ENCODE data around the gene COMMD1. TPM values are rescaled to one million over a fixed set of nuclear protein-coding genes. Genes with fewer than 3 reads are reported as not detected.
"Not testable (repeated sequence)": the region's sequence is repeated elsewhere in the genome, so short reads cannot be mapped to it uniquely, and the experiment has no call there.

COMMD1 gene
- polyA plus RNA-seq, 3 donors, result 69.2 to 82.8 (median 77.2) TPM

GRCh38 chr2:61959381-61960293 is 54.2 kb downstream of the COMMD1 start:
- no peak for DNase-seq

DNA sequence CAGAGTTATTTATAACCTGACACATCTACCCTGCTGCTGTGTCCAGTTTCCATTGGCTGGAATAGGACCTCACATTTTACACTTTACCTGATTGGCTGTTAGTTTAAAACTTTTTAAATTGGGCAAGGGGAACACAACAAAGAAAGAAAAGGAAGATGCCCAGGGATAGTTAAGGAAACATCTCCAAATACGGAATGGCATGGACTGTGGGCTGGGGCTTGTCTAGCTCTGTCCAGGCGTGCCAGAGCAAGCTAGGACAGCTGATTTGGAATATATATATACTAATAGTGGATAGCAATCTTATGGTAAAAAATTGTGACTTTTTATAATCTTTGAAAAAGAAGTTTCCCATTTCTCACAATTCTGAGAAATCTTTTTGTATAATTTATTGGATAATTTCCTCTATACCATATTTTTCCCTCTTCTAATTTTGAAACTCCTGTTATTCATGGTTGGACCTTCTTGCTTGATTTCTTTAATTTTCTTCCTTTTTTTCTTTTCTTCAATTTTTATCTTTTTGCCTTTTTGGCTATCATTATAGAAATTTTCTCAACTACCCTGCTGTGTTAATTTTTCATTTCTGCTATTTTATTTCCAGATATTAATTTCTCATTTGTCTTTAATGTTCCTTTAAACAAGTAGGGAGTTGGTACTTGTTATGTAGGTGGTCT is 55.9 kb downstream of the COMMD1 start:
- no peak for DNase-seq

DNA sequence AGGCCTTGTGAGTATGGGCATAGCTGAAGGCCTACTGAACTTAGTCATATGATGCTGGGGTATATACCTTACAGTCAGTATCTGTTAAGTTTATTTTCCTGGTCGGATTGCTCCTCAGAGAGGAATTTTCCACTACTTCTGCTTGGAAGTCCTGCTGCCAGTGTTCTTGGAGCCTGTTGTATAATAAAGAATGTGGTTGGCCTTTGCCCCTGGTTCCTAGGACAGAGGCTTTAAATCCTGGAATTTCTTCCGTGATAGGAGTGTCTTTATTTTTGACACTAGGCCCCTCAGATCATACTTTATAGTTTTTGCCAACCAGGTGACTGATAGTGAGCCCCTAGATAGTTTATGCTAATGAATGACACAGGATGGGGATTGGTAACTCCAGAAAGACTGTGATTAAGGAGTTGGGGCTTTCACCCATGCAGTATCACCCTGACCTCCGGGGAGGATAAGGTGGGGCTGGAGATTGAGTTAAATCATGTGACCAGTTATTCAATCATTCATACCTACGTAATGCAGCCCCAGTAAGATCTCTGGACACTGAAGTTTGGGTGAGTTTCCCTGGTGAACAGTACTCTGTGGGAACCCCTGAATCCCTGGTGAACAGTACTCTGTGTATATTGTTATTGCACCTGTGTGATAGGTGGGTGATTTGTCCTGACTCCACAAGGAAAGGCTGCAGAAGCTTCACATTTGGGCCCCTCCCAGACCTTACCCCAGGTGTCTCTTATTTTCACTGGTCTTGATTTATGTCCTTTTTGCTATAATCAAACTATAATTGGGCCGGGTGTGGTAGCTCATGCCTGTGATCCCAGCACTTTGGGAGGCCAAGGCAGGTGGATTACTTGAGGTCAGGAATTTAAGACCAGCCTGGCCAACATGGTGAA is 56.9 kb downstream of the COMMD1 start:
- DNase-seq, result no peak

DNA sequence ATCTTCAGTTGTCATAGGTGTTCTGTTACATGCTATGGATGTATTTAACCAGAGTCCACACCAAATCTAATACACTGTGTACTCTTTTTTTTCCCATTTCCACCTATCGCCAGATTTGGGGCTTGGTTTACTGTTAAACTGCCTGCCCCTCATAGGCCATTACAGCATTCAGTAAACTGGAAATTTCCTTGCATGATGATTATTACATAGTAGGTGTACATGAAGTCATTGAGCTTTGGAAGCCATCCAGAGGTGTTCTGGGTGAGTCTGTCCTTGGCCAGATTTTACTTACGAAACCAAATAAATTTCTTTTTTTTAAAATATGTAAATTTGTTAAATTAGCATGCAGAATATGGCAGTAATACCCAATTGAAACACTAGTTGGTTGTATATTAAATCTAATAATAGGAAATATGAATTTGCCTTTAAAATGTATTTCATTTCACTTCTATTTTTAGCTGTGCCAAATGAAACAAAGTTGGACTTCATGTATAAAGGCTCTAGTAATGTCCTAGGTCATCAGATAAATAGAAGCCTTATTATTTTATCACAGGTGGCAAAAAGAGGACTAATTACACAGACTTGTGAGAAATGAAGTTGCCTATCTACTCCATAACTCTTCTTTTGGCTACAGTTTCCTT is 60.7 kb downstream of the COMMD1 start:
- DNase-seq, result no peak

DNA sequence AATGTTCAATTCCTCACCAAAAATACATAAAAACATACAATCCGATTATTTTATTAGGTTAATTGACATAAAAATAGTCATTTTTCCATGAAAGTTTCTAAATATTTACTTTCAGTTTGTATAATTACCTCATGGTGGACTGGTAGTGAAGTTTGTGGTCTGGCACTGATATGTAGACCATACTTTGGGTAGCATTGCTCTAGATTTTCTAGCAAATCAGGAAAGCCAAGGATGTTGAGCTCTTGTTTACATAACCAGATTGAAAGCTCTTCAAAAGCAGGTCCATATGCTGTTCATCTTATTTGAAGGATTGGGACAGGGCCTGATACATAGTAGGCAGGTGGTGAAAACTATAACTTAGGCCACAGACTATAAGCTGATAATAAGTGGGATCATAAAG is 61.8 kb downstream of the COMMD1 start:
- no peak for DNase-seq

DNA sequence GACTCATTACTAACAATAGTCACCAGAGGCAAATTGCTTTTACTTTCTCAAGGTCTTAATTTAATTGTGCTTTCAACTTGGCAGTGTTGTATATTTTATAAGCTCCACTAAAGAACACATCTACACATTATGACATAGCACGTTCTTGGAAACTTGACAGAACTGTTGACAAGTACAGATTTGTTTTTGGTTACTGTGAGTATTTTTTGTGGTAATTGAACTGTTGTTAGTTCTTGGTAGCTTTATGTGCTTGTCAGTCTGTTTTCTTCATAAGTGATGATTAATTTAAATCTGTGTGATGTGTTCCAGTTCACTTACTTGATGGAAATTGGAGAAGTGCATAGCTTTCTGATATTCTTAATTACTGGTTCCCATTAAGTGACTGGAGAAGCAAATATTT is 63.9 kb downstream of the COMMD1 start:
- DNase-seq, result no peak

DNA sequence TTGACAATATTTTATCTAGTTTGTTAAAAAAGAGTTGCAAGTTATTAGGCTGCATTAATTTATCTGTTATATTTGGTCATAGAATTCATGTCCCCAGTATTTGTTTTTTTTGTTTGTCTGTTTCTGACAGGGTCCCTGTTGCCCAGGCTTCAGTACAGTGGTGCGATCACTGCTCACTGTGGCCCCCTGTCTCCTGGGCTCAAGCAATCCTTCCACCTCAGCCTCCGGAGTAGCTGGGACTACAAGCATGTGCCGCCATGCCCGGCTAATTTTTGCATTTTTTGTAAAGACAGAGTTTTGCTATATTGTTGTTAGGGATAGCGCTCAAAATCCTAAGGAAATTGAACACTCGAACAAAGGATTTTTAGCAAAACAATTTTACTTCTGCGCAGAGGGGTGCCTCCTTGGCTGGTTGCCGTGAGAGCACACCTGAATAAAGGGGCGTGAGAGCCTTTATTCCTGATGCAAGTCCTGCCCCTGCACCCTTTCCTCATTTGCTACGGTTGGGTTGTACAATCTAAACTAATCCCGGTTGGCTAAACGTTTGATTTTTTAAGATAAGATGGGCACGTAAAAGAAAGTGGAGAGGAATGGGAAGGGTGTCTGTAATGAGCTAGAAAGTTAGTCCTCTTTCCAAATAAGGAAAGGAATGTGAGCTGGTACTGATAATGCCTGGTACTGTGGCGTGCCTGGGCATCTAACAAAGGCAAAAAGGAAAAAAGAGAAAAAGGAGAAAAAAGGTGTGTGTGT is 65.5 kb downstream of the COMMD1 start:
- no peak for DNase-seq

DNA sequence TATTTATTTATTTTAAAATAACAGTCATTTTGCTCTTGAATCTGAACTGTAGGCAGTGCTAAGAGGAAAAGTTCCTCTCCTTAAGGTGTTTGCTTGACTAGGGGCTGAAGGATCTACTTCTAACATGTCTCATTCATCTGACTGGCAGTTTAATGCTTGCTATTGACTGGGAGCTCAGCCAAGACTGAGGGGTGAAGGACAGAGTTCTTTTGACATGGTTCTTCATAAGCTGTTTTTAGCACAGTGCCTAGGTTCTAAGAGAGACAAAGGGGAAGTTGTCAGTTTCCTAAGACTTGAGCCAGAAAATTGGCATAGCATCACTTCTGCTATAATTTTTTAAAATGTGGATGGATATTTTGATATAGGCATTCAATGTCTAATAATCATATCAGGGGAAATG is 73.0 kb downstream of the COMMD1 start:
- peak; percentile 7 for DNase-seq

- no peak for DNase-seq
Measured at GRCh38 chr2:61980758-61981157, 75.3 kb downstream of the COMMD1 start.

GRCh38 chr2:61984682-61985081 is 79.2 kb downstream of the COMMD1 start:
- DNase-seq, result no peak

- DNase-seq, result no peak
Measured at GRCh38 chr2:61988462-61989366, 83.2 kb downstream of the COMMD1 start.

DNA sequence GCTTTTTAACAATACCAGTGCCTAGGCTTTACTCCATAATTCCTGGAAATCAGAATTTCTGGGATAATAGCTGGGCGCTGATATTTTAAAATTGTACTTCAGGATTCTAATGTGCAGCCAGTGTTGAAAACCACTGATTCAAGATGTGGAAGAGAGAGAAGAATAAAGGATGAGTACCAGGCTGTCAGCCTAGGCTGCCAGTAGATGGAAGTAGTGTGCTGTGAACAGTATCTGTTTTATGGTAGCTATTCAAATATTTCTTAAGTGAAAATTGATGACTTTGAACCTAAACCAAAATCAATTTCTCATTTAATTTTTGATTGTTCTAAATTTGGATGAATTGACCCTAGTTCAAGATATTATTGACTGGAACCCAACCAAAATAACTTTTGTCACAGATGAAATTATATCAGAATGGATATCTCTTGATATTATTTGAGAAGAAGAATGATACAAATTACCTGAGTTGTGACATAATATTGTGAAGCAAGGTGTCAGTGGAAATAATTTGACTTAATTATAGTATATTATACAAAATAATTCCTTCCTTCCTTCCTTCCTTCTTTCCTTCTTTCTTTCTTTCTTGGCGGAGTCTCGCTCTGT is 88.0 kb downstream of the COMMD1 start:
- no peak for DNase-seq

DNA sequence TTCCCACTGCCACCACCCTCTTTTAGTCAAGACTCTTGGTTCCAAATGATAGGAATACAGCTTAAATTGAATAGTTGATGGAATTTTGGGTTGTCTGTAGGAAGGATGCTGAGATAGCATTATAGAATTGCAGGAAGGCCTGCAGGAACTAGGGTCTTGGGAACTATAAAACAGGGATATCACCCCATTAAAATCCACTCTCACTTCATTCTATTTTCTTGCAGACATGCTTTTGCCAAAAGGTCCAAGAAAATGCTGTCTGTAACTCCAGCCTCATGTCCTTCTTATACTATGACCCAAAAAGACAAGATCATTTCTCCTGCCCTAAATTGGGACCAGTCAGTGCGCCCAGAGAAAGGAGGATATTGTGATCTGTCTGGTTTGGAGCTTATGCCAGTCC is 89.1 kb downstream of the COMMD1 start:
- no peak for DNase-seq

- DNase-seq, result no peak
Measured at GRCh38 chr2:61995065-61995464, 89.6 kb downstream of the COMMD1 start.

DNA sequence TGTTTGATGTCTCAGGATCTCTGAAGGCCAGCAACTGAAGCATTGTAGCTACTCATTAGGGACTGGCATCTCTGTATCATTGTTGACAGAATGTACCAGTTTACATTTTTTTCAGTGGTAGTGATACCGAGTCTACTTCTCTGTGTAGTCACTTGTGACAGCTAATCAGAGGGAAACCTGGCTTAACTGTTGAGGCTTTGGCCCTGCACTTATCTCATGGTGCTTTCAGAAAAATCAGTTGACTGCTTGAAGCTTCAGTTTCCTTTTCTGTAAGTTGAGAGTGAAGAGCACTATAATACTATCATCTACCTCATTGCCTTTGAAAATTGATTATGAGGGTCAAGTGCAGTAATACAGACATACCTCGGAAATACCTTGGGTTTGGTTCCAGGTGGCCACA is 90.0 kb downstream of the COMMD1 start:
- DNase-seq, result no peak

- no peak for DNase-seq
Measured at GRCh38 chr2:61998426-61998825, 93.0 kb downstream of the COMMD1 start.

GRCh38 chr2:62000538-62000937 is 95.1 kb downstream of the COMMD1 start:
- DNase-seq, result no peak

DNA sequence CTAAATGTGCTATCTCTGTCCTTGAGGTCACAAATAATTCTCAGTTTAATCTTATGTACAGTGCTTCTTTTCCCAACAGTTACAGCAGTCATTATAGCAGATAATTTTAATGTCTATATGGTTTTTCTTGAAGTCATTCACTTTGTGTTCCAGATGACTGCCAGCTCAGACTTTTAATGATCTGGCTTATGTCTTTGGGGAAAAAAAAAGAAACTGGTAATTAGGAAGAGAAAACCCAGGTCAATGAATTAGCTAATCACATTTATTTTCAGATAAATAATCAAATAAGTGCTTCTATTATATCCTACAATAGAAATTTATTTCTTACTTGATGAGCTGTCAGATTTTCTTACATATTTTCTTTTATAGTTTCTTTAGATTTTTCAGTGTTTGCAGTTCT is 96.0 kb downstream of the COMMD1 start:
- no peak for DNase-seq

- DNase-seq, result not testable (repeated sequence)
Measured at GRCh38 chr2:62004428-62004827, 99.0 kb downstream of the COMMD1 start.

DNA sequence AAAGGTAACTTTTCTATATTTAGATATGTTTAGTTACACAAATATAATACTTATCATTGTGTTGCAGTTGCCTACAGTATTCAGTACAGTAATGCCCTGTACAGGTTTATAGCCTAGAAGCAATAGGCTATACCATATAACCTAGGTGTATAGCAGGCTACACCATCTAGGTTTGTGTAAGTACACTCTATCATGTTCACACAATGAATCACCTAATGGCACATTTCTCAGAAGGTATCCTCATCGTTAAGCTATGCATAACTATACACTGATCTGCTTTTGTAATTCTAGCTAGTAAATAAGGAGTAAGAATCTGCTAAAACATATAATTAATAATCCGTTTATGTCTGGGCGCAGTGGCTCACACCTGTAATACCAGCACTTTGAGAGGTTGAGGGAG is 102.1 kb downstream of the COMMD1 start:
- DNase-seq, result no peak

Measured in renal pelvis (tissue), 4 donors.